Gastroesophageal sphincter (tissue), 3 donors: ENCODE measurements around the gene INPP5A.

ENCODE experiments used
- EP300 ChIP-seq: sonication (generic); formaldehyde crosslinking; IDR thresholded peaks from one replicate; pipeline ENCODE4 v1.6.1; 2017; ENCODE audit warnings: antibody characterized with exemption, mild to moderate bottlenecking
- POLR2A ChIP-seq, 2 donors: fragments of 450-650 bp; IDR thresholded peaks; one replicate each; pipeline ENCODE4 v1.6.1; 2017; ENCODE audit warnings: antibody characterized with exemption in 2 of 2, mild to moderate bottlenecking in 2 of 2, moderate library complexity in 1 of 2
- POLR2AphosphoS5 ChIP-seq: sonication (generic); formaldehyde crosslinking; IDR thresholded peaks from one replicate; pipeline ENCODE4 v1.6.1; 2017; ENCODE audit warnings: antibody characterized with exemption
- TF ChIP-seq, protein P1 (sequence below), 4 experiments: fragments of 200-600 bp in 2 of 4; fragments of 450-650 bp in 2 of 4; sonication (generic) in 1 of 4; IDR thresholded peaks; one replicate each; pipeline ENCODE4 v1.5.1; 2017 to 2019; ENCODE audit warnings: antibody characterized with exemption in 4 of 4, mild to moderate bottlenecking in 2 of 4, moderate library complexity in 2 of 4

DNA sequence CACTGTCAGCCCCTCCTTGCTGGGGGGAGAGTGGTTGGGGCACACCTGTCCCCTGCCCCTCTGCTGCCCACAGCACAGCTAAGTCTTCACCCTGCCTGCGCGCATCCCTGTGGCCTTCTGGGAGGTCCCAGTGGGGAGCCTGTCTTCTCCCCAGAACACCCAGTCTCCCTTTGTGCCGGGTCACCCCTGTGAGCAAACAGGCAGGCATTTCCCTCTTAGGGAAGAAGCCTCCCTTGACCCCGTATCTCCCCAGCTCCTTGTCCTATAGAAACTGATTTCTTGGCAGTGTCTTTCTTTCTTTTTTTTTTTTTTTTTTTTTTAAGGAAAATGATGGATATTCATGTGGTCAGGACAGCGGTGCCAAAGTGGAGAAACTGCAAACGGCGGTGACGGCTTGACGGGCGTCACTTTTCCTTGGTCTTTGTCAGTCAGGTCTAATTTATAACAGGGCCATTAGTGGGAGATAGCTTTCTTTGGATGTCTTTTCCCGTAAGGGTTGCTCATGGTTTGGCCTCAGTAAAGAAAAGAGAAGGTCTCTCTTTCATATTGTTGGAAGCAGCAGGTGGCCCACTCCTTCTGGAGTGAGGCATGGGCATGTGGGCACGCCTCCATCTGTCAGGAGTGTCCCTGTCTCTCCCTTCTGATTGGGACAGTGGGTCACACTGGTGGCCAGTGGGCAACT, 133.1 kb downstream of the INPP5A start:
- TF ChIP-seq, protein P1, sequence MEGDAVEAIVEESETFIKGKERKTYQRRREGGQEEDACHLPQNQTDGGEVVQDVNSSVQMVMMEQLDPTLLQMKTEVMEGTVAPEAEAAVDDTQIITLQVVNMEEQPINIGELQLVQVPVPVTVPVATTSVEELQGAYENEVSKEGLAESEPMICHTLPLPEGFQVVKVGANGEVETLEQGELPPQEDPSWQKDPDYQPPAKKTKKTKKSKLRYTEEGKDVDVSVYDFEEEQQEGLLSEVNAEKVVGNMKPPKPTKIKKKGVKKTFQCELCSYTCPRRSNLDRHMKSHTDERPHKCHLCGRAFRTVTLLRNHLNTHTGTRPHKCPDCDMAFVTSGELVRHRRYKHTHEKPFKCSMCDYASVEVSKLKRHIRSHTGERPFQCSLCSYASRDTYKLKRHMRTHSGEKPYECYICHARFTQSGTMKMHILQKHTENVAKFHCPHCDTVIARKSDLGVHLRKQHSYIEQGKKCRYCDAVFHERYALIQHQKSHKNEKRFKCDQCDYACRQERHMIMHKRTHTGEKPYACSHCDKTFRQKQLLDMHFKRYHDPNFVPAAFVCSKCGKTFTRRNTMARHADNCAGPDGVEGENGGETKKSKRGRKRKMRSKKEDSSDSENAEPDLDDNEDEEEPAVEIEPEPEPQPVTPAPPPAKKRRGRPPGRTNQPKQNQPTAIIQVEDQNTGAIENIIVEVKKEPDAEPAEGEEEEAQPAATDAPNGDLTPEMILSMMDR (IDR thresholded peaks at IDR 0.05), result no peak
- TF ChIP-seq EP300, result no peak
- no peak for TF ChIP-seq POLR2AphosphoS5
- no peak for TF ChIP-seq POLR2A (IDR thresholded peaks at IDR 0.05)
